SK-N-MC (cell line): ENCODE data around the gene ZNF132.
A peak's percentile ranks its signal among the peaks of the same experiment; 100 is the strongest.
"Not testable (repeated sequence)": the region's sequence is repeated elsewhere in the genome, so short reads cannot be mapped to it uniquely, and the experiment has no call there.

Source experiments
- DNase-seq: peaks from one replicate; pipeline ENCODE4 v3.0.0-alpha.2; 2011; ENCODE audit warnings: low read depth, low spot score
- H3K27ac ChIP-seq: fragments of 200-600 bp; sonication (generic); 2 replicates; pipeline ENCODE4 v1.5.1; 2016; ENCODE audit warnings: mixed run types
- H3K36me3 ChIP-seq: fragments of 200-600 bp; sonication (generic); 2 replicates; pipeline ENCODE4 v1.6.1; 2017; ENCODE audit warnings: antibody characterized with exemption, low read length, mixed read lengths; ENCODE audit not compliant: insufficient read depth
- H3K4me3 ChIP-seq: fragments of 200-600 bp; sonication (generic); 2 replicates; pipeline ENCODE4 v1.5.1; 2016
- H3K9ac ChIP-seq: fragments of 200-600 bp; sonication (generic); 2 replicates; pipeline ENCODE4 v1.8.0; 2017; ENCODE audit warnings: mixed run types, mixed read lengths; ENCODE audit not compliant: insufficient read length
- H3K9me3 ChIP-seq: fragments of 200-600 bp; sonication (generic); 2 replicates; pipeline ENCODE4 v1.6.1; 2017; ENCODE audit warnings: low read depth, mild to moderate bottlenecking, antibody characterized with exemption, low read length, moderate library complexity, mixed read lengths
- EZH2 ChIP-seq: fragments of 200-600 bp; sonication (generic); IDR thresholded peaks from one replicate; pipeline ENCODE4 v1.6.1; 2017; ENCODE audit warnings: antibody characterized with exemption
- FOXP2 ChIP-seq: optimal IDR thresholded peaks from 2 replicates; pipeline ENCODE3; 2011; ENCODE audit warnings: mild to moderate bottlenecking, moderate library complexity; ENCODE audit not compliant: insufficient read depth; ENCODE audit errors: extremely low read length, control extremely low read depth
- POLR2AphosphoS5 ChIP-seq: IDR thresholded peaks from 2 replicates; pipeline ENCODE4 v1.6.1; 2012; ENCODE audit warnings: mild to moderate bottlenecking, low read depth, low read length, borderline replicate concordance

The ZNF132 gene

DNA sequence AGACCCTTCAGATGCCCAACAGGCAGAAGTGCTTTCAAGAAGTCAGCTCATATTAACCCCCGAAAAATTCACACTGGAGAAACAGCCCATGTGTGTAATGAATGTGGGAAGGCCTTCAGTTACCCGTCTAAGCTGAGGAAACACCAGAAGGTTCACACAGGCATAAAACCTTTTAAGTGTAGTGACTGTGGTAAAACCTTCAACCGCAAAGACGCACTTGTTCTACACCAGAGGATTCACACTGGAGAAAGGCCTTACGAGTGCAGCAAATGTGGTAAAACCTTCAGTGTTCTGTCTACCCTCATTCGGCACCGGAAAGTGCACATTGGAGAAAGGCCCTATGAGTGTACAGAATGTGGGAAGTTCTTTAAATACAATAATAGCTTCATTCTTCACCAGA, 22.9 kb downstream of the ZNF132 start:
- H3K9me3 ChIP-seq: peaks cover 3% of the 10 kb centered on the region; the same call in 1 of the 2 replicates
- TF ChIP-seq EZH2 (no peak), FOXP2 (no peak), POLR2AphosphoS5 (no peak)
- H3K9ac ChIP-seq: no peak overlapping the region
- H3K4me3 ChIP-seq: no peak overlapping the region
- H3K36me3 ChIP-seq: peaks cover 51% of the 10 kb centered on the region
- DNase-seq: no peak
- no peak overlapping the region for H3K27ac ChIP-seq

DNA sequence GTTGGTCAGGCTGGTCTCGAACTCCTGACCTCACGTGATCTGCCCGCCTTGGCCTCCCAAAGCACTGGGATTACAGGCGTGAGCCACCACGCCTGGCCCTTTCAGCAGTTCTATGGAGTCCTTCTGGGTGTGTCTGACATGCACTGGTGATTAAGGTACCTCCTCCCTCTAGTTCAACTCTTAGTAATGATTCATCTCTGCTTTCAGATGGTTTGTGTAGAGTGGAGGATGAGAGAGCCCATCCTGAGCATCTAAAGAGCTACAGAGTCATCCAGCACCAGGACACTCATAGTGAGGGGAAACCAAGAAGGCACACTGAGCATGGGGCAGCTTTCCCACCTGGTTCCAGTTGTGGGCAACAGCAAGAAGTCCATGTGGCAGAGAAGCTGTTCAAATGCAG, 23.3 kb downstream of the ZNF132 start:
- no peak for DNase-seq
- Histone ChIP-seq H3K9ac (no peak overlapping the region), H3K27ac (no peak overlapping the region), H3K4me3 (no peak overlapping the region), H3K36me3 (peaks cover 51% of the 10 kb centered on the region), H3K9me3 (peaks cover 3% of the 10 kb centered on the region; the same call in 1 of the 2 replicates)
- TF ChIP-seq FOXP2: no peak

- DNase-seq: no peak
- no peaks in the 10 kb centered on the region for H3K9me3 ChIP-seq
- no peak overlapping the region for H3K27ac ChIP-seq
- H3K4me3 ChIP-seq: peak overlapping the region; percentile 94
- peaks cover 3% of the 10 kb centered on the region; the same call in 1 of the 2 replicates for H3K36me3 ChIP-seq
- H3K9ac ChIP-seq: peak overlapping the region; percentile 70
- TF ChIP-seq EZH2: no peak
- TF ChIP-seq POLR2AphosphoS5: no peak
- TF ChIP-seq FOXP2: no peak
Measured at GRCh38 chr19:58409010-58409790, 30.8 kb downstream of the ZNF132 start.

- peak; percentile 9 for TF ChIP-seq FOXP2
- TF ChIP-seq EZH2: no peak
- peak; percentile 97 for TF ChIP-seq POLR2AphosphoS5
- H3K9ac ChIP-seq: peak within 1 kb of the TSS; percentile 95
Measured at GRCh38 chr19:58408152-58409009, 31.6 kb downstream of the ZNF132 start, which contains the start of gene ZNF584. ZNF584 (plus strand) TSS chr19:58408649; CDS start chr19:58409148, 499 bp downstream.

DNA sequence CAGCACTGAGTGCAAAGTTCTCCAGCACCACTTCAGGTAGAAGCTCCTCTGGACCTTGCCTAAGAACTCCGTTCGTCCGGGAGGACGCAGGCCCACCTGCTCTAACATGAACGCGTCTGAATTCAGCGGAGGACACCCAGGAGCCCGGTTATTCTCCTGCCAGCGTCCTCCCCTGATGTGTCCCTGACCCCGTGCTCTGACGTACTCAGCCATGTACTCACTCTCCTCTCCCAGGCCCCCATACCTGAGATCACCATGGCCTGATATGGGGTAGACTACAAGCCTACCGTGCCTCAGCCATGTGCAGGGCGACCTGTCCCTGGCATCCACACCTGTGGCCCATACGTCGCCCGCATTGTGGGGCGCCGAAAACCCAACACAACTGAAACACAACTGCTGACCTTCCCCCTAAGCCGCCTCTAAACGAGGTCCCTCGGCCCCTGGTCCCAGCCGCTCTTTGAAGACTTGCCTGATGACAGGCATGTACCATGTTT, 32.2 kb downstream of the ZNF132 start:
- TF ChIP-seq EZH2 (no peak), POLR2AphosphoS5 (no peak; the same call in 1 of the 2 replicates), FOXP2 (no peak)
- Histone ChIP-seq H3K9ac (peak overlapping the region; percentile 95), H3K36me3 (0 out of 2 replicates have a peak, but pooled peaks cover 3% of the 10 kb centered on the region), H3K9me3 (no peaks in the 10 kb centered on the region), H3K27ac (peak overlapping the region; percentile 75), H3K4me3 (peak overlapping the region; percentile 94)
- DNase-seq: no peak

More at GRCh38 chr19:58408152-58409009, 31.6 kb downstream of the ZNF132 start, which contains the start of gene ZNF584:
- H3K4me3 ChIP-seq: peak within 1 kb of the TSS; percentile 94
- peak within 1 kb of the TSS; percentile 75 for H3K27ac ChIP-seq
- peak; percentile 66 for DNase-seq
- H3K36me3 ChIP-seq: 0 out of 2 replicates have a peak, but pooled peaks cover 3% of the 10 kb centered on the region
- no peaks in the 10 kb centered on the region for H3K9me3 ChIP-seq

GRCh38 chr19:58406818-58407657, 32.9 kb downstream of the ZNF132 start:
- Histone ChIP-seq H3K9ac (peak overlapping the region; percentile 95), H3K27ac (no peak overlapping the region; the same call in 1 of the 2 replicates), H3K4me3 (peak overlapping the region; percentile 94), H3K36me3 (no peaks in the 10 kb centered on the region), H3K9me3 (no peaks in the 10 kb centered on the region)
- no peak for TF ChIP-seq FOXP2
- no peak for TF ChIP-seq EZH2
- no peak; the same call in 1 of the 2 replicates for TF ChIP-seq POLR2AphosphoS5
- no peak for DNase-seq

DNA sequence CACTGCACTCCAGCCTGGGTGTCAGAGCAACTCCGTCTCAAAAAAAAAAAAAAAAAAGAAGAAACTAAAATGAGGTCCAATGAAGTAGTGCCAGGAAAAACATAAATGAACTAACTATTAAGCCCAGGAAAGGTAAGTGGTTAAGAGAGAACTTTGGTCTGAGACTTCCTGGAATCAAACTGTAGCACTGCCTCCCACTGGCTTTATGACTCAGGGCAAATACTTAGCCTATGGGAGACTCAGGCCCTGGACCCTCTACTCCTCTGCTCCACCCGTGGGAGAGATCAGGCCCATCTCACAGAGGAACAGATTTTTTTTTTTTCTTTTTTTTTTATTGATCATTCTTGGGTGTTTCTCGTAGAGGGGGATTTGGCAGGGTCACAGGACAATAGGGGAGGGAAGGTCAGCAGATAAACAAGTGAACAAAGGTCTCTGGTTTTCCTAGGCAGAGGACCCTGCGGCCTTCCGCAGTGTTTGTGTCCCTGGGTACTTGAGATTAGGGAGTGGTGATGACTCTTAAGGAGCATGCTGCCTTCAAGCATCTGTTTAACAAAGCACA, 36.0 kb downstream of the ZNF132 start:
- peak overlapping the region; percentile 81 for H3K27ac ChIP-seq
- H3K9ac ChIP-seq, DNase-seq, H3K9me3 ChIP-seq, H3K36me3 ChIP-seq, H3K4me3 ChIP-seq: not testable (repeated sequence)
